GM18507 (cell line): ENCODE measurements around the gene SP5.
"Not testable (repeated sequence)": the region's sequence is repeated elsewhere in the genome, so short reads cannot be mapped to it uniquely, and the experiment has no call there.

Source experiments
- DNase-seq: peaks from one replicate; pipeline ENCODE4 v3.0.0; 2011; ENCODE audit warnings: low read depth; ENCODE audit not compliant: insufficient read length; ENCODE audit errors: extremely low spot score
- FAIRE-seq: peaks from 2 replicates; lab custom pipeline; 2011; peaks lifted over from hg19 to GRCh38; lab: Jason Lieb, UNC

The SP5 gene

DNA sequence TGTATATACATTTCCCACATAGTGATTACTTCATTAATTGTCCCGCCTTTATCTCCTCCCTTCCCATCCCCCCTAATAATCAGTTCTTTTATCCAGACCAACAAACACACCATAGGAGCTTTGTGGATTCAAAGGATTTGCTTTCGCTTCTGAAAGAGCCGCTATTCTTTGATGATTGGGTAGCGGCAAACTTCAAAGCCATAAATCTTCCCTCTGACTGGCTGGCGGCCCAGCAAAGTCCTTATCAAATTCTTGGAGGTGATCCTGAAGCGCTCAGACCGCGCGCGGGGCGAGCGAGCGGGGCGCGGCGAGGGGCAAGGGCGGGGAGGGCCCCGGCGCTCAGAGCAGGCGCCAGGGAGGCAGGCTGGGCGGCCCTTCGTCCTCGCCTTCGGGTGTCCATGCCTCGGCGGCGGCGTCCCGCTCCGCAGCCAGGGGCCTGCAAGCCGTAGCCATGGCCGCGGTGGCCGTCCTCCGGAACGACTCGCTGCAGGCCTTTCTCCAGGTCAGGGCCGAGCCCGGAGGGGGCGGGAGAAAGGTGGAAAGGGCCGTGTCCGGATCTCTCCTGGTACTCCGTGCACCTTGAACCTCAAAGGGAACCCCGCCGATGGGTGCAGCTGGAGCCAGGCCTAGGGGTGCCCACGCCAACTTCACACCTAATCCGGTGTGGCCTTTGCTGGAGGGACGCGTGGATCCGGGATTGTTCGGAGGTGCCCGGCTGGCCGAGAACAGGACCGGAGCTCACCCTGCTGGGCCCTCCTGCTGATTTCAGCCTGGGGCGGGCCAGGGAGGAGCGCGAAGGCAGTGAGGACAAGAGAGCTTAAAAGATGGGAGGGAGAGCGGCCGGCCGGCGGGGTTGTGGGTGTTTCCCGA, at the start of gene SP5:
TSS of gene SP5 (plus strand) at position 276 of the 870 bp plus-strand sequence. CDS start at position 452, 176 bp downstream.
- FAIRE-seq = no peak

DNA sequence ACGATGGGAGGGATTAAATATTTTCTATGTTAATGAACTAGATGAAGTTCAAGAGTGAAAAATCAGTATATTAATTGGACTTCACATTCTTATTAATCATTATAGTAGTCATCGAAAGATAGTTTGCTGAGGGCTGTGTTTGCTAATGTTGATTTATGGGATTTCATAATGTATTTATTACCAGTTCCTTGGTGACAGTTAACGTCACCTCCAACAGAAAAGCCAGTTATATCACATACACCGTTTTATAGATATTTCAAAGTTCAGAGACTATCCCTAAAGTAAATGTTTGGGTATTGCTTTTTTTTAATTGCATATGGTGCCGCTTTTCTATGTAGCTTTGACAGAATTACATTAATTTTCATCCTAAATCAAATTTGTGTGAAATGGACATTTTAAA, 49.4 kb upstream of the SP5 start:
- FAIRE-seq (no peak), DNase-seq (no peak)

More for the DNA sequence above, at the start of gene SP5:
- no peak for DNase-seq

- FAIRE-seq (no peak), DNase-seq (no peak)
Measured at GRCh38 chr2:170669909-170670308, 45.2 kb upstream of the SP5 start.

GRCh38 chr2:170670651-170671050, 44.5 kb upstream of the SP5 start:
- FAIRE-seq (no peak), DNase-seq (no peak)

DNA sequence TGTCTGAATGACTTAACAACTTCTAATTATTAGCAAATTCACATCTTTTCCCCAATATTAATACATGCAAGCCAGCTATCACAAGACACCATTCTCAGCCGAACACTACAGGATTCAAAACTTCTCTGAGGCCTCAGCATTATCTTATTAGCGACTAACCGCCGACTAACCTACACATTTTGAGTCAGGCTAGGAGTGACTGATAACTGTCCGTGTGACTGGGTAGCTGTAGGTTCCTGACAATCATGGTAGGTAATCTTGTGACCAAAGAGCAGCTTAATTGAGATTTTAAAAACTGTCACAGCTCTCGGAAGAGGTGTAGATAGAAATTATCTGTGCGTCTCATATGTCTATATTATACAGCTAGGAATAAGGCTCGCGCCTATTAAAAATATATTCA, 44.1 kb upstream of the SP5 start:
- DNase-seq (no peak), FAIRE-seq (no peak)

DNA sequence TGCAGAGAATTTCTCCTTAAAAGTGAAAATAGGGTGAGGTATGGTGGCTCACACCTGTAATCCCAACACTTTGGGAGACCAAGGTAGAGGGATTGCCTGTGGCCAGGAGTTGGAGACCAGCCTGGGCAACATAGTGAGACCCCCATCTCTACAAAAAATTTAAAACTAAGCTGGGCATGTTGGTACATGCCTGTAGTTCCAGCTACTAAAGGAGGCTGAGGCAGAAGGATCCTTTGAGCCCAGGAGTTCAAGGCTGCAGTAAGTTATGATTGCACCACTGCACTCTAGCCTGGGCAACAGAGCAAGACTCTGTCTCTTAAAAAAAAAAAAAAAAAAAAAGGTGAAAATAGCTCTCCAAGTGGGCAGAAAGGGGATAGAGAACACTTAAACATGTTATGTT, 40.9 kb upstream of the SP5 start:
- FAIRE-seq, DNase-seq: not testable (repeated sequence)

DNA sequence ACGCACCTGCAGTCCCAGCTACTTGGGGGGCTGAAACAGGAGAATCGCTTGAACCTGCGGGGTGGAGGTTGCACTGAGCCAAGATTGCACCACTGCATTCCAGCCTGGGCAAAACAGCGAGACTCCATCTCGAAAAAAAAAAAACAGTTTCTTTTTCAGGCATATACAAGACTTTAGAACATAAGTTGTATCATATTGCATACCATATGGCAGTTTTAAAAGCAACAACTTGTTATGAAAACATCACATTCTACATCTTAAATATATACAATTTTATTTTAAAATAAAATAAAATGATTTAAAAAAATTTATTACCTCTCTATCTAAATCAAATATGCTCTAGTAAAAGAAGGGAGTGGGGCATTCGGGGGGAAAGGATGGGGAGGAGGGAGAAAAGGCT, 39.4 kb upstream of the SP5 start:
- no peak for FAIRE-seq
- DNase-seq = no peak

GRCh38 chr2:170679607-170680079, 35.5 kb upstream of the SP5 start:
- DNase-seq (no peak), FAIRE-seq (peak; percentile 68)

GRCh38 chr2:170680172-170680941, 34.8 kb upstream of the SP5 start:
- FAIRE-seq (peak; percentile 78), DNase-seq (no peak)

DNA sequence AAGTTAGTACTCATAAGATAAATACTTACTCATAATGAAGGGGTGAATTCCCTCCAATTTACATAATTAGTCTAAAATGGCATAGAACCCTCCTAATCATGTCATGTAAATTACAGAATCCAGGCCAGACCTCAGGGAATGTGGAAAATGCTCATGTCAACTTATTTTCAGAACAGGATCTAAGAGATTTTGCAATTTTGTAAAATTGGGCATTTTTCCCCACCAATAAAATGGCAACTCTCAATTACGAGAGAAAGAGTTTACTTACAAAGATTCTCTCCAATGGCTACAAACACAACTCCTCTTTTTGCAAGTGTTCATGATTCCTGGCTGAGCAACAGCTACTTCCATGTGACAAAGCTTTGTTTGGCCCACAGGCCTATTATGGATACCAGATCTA, 33.8 kb upstream of the SP5 start:
- FAIRE-seq (no peak), DNase-seq (no peak)

- DNase-seq = no peak
- no peak for FAIRE-seq
Measured at GRCh38 chr2:170685591-170685990, 29.5 kb upstream of the SP5 start.

DNA sequence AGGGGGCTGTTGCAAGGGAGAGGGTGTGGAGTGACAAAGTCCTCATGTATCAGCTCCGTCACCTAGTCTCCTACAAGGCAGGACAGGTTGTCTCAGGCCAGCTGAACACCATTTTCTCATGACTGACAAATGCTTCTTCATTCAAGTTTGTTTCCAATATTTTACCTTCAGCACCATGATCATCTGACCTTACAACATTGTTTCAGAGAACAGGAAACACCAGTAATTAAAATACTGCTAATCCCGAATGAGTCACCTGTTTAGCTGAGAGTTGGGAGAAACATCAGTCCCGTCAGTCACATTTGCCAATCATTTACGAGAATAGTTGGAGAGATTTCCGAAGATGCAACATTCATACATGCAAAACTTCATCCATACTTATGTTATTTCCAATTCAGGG, 25.7 kb upstream of the SP5 start:
- DNase-seq = no peak
- FAIRE-seq = no peak

GRCh38 chr2:170690640-170691039, 24.5 kb upstream of the SP5 start:
- FAIRE-seq = no peak

DNA sequence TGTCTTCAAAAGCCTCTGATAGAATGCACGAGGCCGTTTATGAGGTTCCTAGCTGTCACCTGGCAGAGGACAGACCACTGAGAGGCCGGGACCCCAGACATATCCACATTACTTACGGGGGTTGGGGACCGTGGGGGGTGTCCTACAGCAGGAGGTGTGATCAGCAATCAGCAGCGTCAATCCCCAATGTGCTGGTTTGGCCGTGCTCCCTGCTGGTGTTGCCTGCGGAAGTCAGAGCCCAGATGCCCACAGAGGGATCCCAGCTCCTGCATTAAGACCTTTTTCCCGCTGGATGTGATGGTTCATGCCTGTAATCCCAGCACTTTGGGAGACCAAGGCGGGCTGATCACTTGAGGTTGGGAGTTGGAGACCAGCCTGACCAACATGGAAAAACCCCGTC, 20.8 kb upstream of the SP5 start:
- FAIRE-seq = no peak

More at GRCh38 chr2:170690640-170691039, 24.5 kb upstream of the SP5 start:
- no peak for DNase-seq

DNA sequence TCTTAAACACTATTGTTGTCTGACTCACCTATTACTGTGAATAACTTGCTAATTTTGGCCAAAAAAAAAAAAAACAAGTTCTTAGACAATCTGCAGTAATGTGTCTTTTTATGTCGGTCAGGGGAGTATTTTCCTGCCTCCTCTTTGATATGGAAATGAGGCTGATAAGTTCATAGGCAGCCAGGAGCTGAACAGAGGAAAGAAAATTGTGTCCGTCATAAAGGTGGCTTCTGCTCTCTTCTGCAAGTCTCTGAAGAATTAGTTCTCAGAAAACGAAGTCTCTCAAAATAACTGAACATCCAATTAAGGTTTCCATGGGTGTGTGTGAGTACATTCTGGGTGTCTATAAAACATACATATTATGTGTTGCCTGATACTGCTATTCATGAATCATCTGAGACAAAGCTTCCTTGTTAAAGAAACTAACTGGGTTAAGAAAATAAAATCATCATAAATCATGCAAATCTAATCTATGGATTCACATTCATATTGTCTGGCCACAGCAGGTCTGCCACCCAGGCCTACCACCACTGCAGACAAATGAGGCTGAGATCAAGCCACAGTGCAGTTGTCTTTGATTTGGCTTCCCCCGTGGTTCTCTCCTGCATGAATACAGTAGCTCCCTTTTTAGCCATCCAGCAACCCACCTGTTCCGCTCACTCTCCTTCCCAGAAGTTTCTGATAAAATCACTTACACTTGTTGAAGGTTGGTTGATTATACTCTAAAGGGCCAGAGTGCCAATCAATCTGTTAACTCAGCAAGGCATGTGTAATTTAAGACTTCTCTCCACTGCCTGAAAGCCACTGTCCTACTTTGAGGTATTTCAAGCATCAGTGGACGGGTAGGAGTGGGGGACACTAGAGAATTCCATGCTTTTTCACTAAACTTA, 19.4 kb upstream of the SP5 start:
- no peak for DNase-seq
- no peak for FAIRE-seq

More for the DNA sequence above, 20.8 kb upstream of the SP5 start:
- DNase-seq = no peak

- FAIRE-seq (no peak), DNase-seq (no peak)
Measured at GRCh38 chr2:170696948-170697347, 18.2 kb upstream of the SP5 start.

DNA sequence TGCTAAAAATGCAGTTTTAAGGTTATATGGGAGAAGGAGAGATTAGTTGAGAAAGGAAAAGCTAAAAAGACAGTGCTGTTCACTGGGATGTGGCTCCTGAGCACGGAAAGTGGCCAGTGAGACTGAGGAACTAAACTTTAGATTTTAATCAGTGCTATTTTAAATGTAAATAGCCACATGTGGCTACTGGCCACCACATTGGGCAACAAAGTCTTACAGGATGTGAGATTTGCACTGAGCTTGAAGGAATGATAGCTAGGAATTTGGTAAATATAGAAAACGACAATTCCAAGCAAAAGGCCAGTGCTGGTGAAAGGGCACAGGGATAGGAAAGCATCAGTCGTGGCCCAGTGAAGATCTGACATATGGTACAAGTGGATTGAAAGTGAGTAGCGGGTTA, 14.1 kb upstream of the SP5 start:
- DNase-seq (no peak), FAIRE-seq (no peak)

DNA sequence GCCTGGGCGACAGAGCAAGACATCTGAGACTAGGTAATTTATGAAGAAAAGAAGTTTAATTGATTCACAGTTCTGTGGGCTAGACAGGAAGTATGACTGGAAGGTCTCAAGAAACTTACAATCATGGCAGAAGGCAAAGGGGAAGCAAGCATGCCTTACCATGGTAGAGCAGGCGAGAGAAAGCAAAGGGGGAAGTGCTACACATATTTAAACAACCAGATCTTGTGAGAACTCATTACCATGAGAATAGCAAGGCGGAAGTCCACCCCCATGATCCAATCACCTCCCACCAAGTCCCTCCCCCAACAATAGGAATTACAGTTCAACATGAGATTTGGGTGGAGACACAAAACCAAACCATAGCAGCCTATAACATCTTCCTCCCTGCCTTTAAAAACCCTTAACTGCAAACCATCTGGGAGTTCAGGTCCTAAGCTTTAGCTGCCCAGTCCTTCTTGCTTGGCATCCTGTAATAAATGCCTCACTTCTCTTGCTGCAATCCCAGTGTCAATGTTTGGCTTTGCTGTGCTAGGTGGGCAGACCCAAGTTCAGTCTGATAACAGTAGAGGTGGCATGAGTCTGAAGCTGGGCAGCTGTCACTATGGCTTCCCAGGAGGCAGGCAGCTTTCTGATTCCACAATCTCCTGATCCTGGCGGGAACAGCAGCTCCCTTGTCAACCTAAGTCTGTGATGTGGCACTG, 11.2 kb upstream of the SP5 start:
- no peak for DNase-seq
- FAIRE-seq = no peak
